ENCODE results near the gene NT5DC2.

The NT5DC2 gene

GRCh38 chr3:52512727-52513126 is 20.9 kb downstream of the NT5DC2 start:
- ChIA-PET POLR2A (ENCODE audit: low non-redundant PET) (no interaction called here), CTCF (no interaction called here)
- H3K27ac ChIP-seq, result no peak overlapping the region
- TF ChIP-seq, protein P1, sequence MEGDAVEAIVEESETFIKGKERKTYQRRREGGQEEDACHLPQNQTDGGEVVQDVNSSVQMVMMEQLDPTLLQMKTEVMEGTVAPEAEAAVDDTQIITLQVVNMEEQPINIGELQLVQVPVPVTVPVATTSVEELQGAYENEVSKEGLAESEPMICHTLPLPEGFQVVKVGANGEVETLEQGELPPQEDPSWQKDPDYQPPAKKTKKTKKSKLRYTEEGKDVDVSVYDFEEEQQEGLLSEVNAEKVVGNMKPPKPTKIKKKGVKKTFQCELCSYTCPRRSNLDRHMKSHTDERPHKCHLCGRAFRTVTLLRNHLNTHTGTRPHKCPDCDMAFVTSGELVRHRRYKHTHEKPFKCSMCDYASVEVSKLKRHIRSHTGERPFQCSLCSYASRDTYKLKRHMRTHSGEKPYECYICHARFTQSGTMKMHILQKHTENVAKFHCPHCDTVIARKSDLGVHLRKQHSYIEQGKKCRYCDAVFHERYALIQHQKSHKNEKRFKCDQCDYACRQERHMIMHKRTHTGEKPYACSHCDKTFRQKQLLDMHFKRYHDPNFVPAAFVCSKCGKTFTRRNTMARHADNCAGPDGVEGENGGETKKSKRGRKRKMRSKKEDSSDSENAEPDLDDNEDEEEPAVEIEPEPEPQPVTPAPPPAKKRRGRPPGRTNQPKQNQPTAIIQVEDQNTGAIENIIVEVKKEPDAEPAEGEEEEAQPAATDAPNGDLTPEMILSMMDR (conservative IDR thresholded peaks at IDR 0.05; ENCODE audit: low read depth), result no peak
- no peak for DNase-seq (ENCODE audit: low spot score)

DNA sequence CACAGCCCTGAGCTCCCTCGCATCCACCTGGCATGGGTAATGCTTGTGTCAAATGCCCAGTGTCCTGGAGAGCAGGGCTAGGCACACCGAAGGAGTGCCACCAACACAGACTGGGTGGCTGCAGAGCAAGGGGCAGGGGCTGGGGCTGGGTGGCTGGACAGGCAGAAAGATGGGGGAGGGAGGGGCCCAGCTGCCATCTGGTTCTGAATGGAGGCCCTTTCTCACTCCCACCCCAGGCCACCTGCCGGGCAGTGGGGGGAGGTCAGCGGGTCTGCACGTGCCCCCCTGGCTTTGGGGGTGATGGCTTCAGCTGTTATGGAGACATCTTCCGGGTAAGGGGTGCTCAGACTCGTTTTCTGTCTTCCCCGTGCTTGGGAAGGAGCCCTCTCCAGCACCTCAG is 21.6 kb downstream of the NT5DC2 start:
- DNase-seq (ENCODE audit: low spot score), result no peak
- ChIA-PET POLR2A (ENCODE audit: low non-redundant PET) (no interaction called here), CTCF (no interaction called here)
- H3K27ac ChIP-seq, result no peak overlapping the region
- TF ChIP-seq, protein P1 (conservative IDR thresholded peaks at IDR 0.05; ENCODE audit: low read depth), result no peak

GRCh38 chr3:52511509-52511908 is 22.1 kb downstream of the NT5DC2 start:
- POLR2A ChIA-PET (ENCODE audit: low non-redundant PET), result no interaction called here

GRCh38 chr3:52509753-52510328 is 23.8 kb downstream of the NT5DC2 start:
- POLR2A ChIA-PET (ENCODE audit: low non-redundant PET), result no interaction called here
- DNase-seq (ENCODE audit: low spot score), result no peak
- TF ChIP-seq, protein P1 (conservative IDR thresholded peaks at IDR 0.05; ENCODE audit: low read depth), result no peak
- CTCF ChIA-PET, result no interaction called here
- no peak overlapping the region for H3K27ac ChIP-seq

More at GRCh38 chr3:52511509-52511908, 22.1 kb downstream of the NT5DC2 start:
- no peak overlapping the region for H3K27ac ChIP-seq
- TF ChIP-seq, protein P1 (conservative IDR thresholded peaks at IDR 0.05; ENCODE audit: low read depth), result no peak
- no peak for DNase-seq (ENCODE audit: low spot score)
- CTCF ChIA-PET, result no interaction called here

DNA sequence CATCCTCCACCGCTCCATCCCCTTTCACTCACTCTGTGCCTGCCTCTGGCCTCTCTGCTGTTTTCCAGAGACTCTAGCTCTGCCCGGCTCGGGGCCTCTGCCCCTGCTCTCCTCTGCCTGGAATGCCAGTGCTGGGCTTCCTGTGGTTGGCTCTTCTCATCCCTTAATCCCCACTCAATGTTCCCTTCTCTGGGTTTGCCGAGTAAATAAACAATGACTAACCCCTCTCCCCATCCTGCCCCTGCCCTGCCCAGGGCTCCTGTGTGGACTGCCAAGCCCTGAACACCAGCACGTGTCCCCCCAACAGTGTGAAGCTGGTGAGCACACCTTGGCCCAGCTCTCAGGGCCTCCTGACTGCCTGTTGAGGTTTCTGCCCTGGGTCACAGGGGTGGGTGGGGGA is 26.3 kb downstream of the NT5DC2 start:
- POLR2A ChIA-PET (ENCODE audit: low non-redundant PET), result no interaction called here
- TF ChIP-seq, protein P1 (conservative IDR thresholded peaks at IDR 0.05; ENCODE audit: low read depth), result no peak
- peak; percentile 69 for DNase-seq (ENCODE audit: low spot score)
- peak overlapping the region; percentile 51 for H3K27ac ChIP-seq
- CTCF ChIA-PET, result no interaction called here

- CTCF ChIA-PET, result no interaction called here
- peak overlapping the region; percentile 51 for H3K27ac ChIP-seq
- no peak for DNase-seq (ENCODE audit: low spot score)
- TF ChIP-seq, protein P1 (conservative IDR thresholded peaks at IDR 0.05; ENCODE audit: low read depth), result no peak
- POLR2A ChIA-PET (ENCODE audit: low non-redundant PET), result no interaction called here
These were observed 27.2 kb downstream of the NT5DC2 start for GRCh38 chr3:52506266-52506966.

Measured in RWPE1 (cell line).